ENCODE measurements around the gene BEAN1.

Gene BEAN1

DNA sequence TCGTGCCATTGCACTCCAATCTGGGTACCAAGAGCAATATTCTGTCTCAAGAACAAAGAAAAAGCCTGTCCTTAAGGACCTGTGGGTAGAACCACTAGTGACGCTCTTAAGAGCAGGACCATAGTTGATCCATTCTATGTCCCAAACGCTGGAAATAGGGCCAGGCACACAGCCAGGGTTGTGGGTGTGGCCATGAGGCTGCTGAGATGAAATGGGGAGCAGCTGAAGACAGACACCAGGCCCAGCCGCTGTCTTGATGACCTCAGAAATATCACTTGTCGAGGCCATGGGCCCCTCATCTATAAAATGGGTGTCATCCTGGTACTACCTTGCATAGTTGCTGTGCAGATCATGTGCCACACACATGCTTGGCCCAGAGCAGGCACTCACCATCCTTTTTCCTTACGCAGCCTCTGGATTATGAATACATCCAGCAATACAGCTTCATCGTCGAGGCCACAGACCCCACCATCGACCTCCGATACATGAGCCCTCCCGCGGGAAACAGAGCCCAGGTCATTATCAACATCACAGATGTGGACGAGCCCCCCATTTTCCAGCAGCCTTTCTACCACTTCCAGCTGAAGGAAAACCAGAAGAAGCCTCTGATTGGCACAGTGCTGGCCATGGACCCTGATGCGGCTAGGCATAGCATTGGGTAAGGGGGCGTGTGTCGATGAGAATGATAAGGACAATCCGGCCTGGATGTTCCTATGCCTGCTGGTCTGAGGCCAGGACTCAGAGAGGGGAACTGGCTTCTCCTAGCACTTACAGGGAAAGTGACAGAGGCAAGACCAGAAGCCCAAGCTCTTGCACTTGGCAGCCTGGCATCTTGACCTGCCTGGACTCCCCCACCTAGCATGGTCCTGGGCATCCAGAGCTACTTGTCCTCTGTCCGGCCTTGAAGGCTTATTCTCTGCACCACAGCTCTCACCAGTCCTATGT lies 35.1 kb upstream of the BEAN1 start:
- no peaks in the 10 kb centered on the region for H3K79me1 ChIP-seq (ENCODE audit: low read length)
- H3K4ac ChIP-seq (ENCODE audit: low read depth, low read length), result no peak overlapping the region
- H2BK15ac ChIP-seq (replicated peaks; ENCODE audit: low read depth), result no peak overlapping the region
- no peak for DNase-seq
- no peak overlapping the region for H2BK120ac ChIP-seq (ENCODE audit: low read depth, low read length)
- H3K79me2 ChIP-seq (ENCODE audit: control insufficient read depth, insufficient read depth, low read length), result no peaks in the 10 kb centered on the region
- H3K18ac ChIP-seq (ENCODE audit: low read length), result no peak overlapping the region
- H2AK5ac ChIP-seq (ENCODE audit: low read length), result no peak overlapping the region
- no peak overlapping the region for H3K9ac ChIP-seq (ENCODE audit: low read length)
- H3K56ac ChIP-seq (ENCODE audit: low read length), result no peak overlapping the region
- no peaks in the 10 kb centered on the region for H3K27me3 ChIP-seq (ENCODE audit: insufficient read depth, low read length, poor library complexity)
- no peak overlapping the region for H4K5ac ChIP-seq (ENCODE audit: low read length)
- no peak overlapping the region for H4K8ac ChIP-seq (ENCODE audit: low read depth, low read length)
- H3K23ac ChIP-seq (ENCODE audit: low read length), result no peak overlapping the region
- no peak overlapping the region for H3K4me3 ChIP-seq (ENCODE audit: low read length)
- H3K36me3 ChIP-seq (ENCODE audit: control insufficient read depth, insufficient read depth, low read length), result no peaks in the 10 kb centered on the region
- H2BK5ac ChIP-seq (ENCODE audit: low read length), result no peak overlapping the region
- H3K27ac ChIP-seq (ENCODE audit: low read depth, low read length), result no peak overlapping the region
- no peak overlapping the region for H3K4me2 ChIP-seq (ENCODE audit: low read length)
- H3K4me1 ChIP-seq (ENCODE audit: control insufficient read depth, low read depth, low read length), result no peaks in the 10 kb centered on the region
- WGBS (ENCODE audit: extremely low coverage, insufficient coverage, low lambda C conversion rate), result no CpG with 5 or more reads among the region's 18 CpGs

DNA sequence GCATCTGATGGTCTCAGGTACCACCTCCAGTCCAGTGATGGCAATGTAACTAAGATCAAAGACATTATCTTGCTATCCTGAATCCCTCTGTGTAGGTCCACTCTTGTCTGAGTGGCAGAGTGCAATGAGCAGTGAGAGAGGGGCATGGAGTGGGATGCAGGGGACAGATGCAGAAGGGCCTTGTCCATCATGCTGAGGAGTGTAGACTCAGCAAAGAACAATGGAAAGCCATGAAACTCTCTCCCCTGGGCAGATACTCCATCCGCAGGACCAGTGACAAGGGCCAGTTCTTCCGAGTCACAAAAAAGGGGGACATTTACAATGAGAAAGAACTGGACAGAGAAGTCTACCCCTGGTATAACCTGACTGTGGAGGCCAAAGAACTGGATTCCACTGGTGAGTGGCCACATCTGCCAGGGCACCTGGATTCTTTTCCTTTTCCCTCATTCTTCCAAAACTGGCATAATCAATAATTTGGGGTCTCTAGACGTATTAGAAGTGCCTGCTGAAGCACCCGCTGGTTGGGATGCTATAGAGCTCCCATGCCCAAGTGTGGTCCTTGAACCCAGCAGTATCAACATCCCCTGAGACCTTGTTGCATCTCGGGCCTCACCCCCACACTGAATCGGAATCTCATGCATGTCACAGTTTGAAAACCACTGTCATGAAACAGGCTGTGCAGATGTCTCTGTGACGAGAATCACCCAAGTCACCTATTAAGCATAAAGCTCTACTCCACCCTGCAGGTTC lies 31.1 kb upstream of the BEAN1 start:
- Histone ChIP-seq H3K23ac (ENCODE audit: low read length) (no peak overlapping the region), H3K4me1 (ENCODE audit: control insufficient read depth, low read depth, low read length) (no peaks in the 10 kb centered on the region), H2AK5ac (ENCODE audit: low read length) (no peak overlapping the region), H4K8ac (ENCODE audit: low read depth, low read length) (no peak overlapping the region), H3K4me2 (ENCODE audit: low read length) (no peak overlapping the region), H3K4ac (ENCODE audit: low read depth, low read length) (no peak overlapping the region), H3K27ac (ENCODE audit: low read depth, low read length) (no peak overlapping the region), H4K5ac (ENCODE audit: low read length) (no peak overlapping the region), H3K79me1 (ENCODE audit: low read length) (no peaks in the 10 kb centered on the region), H3K18ac (ENCODE audit: low read length) (no peak overlapping the region), H2BK5ac (ENCODE audit: low read length) (no peak overlapping the region), H2BK15ac (replicated peaks; ENCODE audit: low read depth) (no peak overlapping the region), H3K36me3 (ENCODE audit: control insufficient read depth, insufficient read depth, low read length) (no peaks in the 10 kb centered on the region), H3K4me3 (ENCODE audit: low read length) (no peak overlapping the region), H2BK120ac (ENCODE audit: low read depth, low read length) (no peak overlapping the region), H3K56ac (ENCODE audit: low read length) (no peak overlapping the region), H3K9ac (ENCODE audit: low read length) (no peak overlapping the region), H3K79me2 (ENCODE audit: control insufficient read depth, insufficient read depth, low read length) (no peaks in the 10 kb centered on the region), H3K27me3 (ENCODE audit: insufficient read depth, low read length, poor library complexity) (no peaks in the 10 kb centered on the region)
- WGBS (ENCODE audit: extremely low coverage, insufficient coverage, low lambda C conversion rate), result no CpG with 5 or more reads among the region's 7 CpGs
- no peak for DNase-seq

GRCh38 chr16:66397736-66398433 lies 29.2 kb upstream of the BEAN1 start:
- Histone ChIP-seq H3K36me3 (ENCODE audit: control insufficient read depth, insufficient read depth, low read length) (no peaks in the 10 kb centered on the region), H3K79me2 (ENCODE audit: control insufficient read depth, insufficient read depth, low read length) (no peaks in the 10 kb centered on the region), H3K4me3 (ENCODE audit: low read length) (no peak overlapping the region), H3K4ac (ENCODE audit: low read depth, low read length) (no peak overlapping the region), H3K4me2 (ENCODE audit: low read length) (no peak overlapping the region), H4K5ac (ENCODE audit: low read length) (no peak overlapping the region), H3K27me3 (ENCODE audit: insufficient read depth, low read length, poor library complexity) (no peaks in the 10 kb centered on the region), H3K9ac (ENCODE audit: low read length) (no peak overlapping the region), H2BK120ac (ENCODE audit: low read depth, low read length) (no peak overlapping the region), H2AK5ac (ENCODE audit: low read length) (no peak overlapping the region), H4K8ac (ENCODE audit: low read depth, low read length) (no peak overlapping the region), H3K27ac (ENCODE audit: low read depth, low read length) (no peak overlapping the region), H2BK5ac (ENCODE audit: low read length) (no peak overlapping the region), H3K23ac (ENCODE audit: low read length) (no peak overlapping the region), H2BK15ac (replicated peaks; ENCODE audit: low read depth) (no peak overlapping the region), H3K56ac (ENCODE audit: low read length) (no peak overlapping the region), H3K18ac (ENCODE audit: low read length) (no peak overlapping the region), H3K4me1 (ENCODE audit: control insufficient read depth, low read depth, low read length) (no peaks in the 10 kb centered on the region), H3K79me1 (ENCODE audit: low read length) (no peaks in the 10 kb centered on the region)
- WGBS (ENCODE audit: extremely low coverage, insufficient coverage, low lambda C conversion rate), result no CpG with 5 or more reads among the region's 5 CpGs
- no peak for DNase-seq

- Histone ChIP-seq H3K36me3 (ENCODE audit: control insufficient read depth, insufficient read depth, low read length) (no peaks in the 10 kb centered on the region), H3K56ac (ENCODE audit: low read length) (no peak overlapping the region), H3K18ac (ENCODE audit: low read length) (no peak overlapping the region), H4K8ac (ENCODE audit: low read depth, low read length) (no peak overlapping the region), H2BK120ac (ENCODE audit: low read depth, low read length) (no peak overlapping the region), H3K4me2 (ENCODE audit: low read length) (no peak overlapping the region), H2BK5ac (ENCODE audit: low read length) (no peak overlapping the region), H3K9ac (ENCODE audit: low read length) (no peak overlapping the region), H4K5ac (ENCODE audit: low read length) (no peak overlapping the region), H3K4me1 (ENCODE audit: control insufficient read depth, low read depth, low read length) (no peaks in the 10 kb centered on the region), H3K27me3 (ENCODE audit: insufficient read depth, low read length, poor library complexity) (no peaks in the 10 kb centered on the region), H3K27ac (ENCODE audit: low read depth, low read length) (no peak overlapping the region), H3K4me3 (ENCODE audit: low read length) (no peak overlapping the region), H2BK15ac (replicated peaks; ENCODE audit: low read depth) (no peak overlapping the region), H3K79me1 (ENCODE audit: low read length) (no peaks in the 10 kb centered on the region), H2AK5ac (ENCODE audit: low read length) (no peak overlapping the region), H3K79me2 (ENCODE audit: control insufficient read depth, insufficient read depth, low read length) (no peaks in the 10 kb centered on the region), H3K4ac (ENCODE audit: low read depth, low read length) (no peak overlapping the region), H3K23ac (ENCODE audit: low read length) (no peak overlapping the region)
- DNase-seq, result no peak
- WGBS (ENCODE audit: extremely low coverage, insufficient coverage, low lambda C conversion rate), result no CpG with 5 or more reads among the region's 3 CpGs
Observed at GRCh38 chr16:66399031-66399430, 28.1 kb upstream of the BEAN1 start.

DNA sequence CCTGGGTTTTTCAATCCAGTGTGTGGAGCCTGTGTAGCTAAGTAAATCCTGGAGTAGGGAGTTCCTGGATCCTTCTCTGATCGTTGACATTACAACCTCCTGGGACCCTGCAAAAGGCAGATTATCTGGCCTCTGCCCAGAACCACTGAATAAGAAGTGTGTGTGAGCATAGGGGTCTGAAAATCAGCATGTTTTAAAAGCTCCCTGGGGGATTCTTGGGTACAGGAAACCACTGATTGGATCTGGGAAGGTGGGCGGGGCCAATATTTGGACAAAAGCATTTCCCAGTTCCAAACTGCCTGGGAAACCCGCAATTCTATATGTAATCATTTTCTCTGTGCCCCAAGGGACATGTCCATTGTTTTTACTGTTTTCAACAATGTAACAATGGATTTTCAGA lies 27.2 kb upstream of the BEAN1 start:
- Histone ChIP-seq H3K27ac (ENCODE audit: low read depth, low read length) (no peak overlapping the region), H3K4ac (ENCODE audit: low read depth, low read length) (no peak overlapping the region), H2BK5ac (ENCODE audit: low read length) (no peak overlapping the region), H2BK120ac (ENCODE audit: low read depth, low read length) (no peak overlapping the region), H3K23ac (ENCODE audit: low read length) (no peak overlapping the region), H3K27me3 (ENCODE audit: insufficient read depth, low read length, poor library complexity) (no peaks in the 10 kb centered on the region), H4K5ac (ENCODE audit: low read length) (no peak overlapping the region), H4K8ac (ENCODE audit: low read depth, low read length) (no peak overlapping the region), H3K79me1 (ENCODE audit: low read length) (no peaks in the 10 kb centered on the region), H3K18ac (ENCODE audit: low read length) (no peak overlapping the region), H3K36me3 (ENCODE audit: control insufficient read depth, insufficient read depth, low read length) (no peaks in the 10 kb centered on the region), H3K4me2 (ENCODE audit: low read length) (no peak overlapping the region), H3K56ac (ENCODE audit: low read length) (no peak overlapping the region), H3K4me3 (ENCODE audit: low read length) (no peak overlapping the region), H2AK5ac (ENCODE audit: low read length) (no peak overlapping the region), H2BK15ac (replicated peaks; ENCODE audit: low read depth) (no peak overlapping the region), H3K79me2 (ENCODE audit: control insufficient read depth, insufficient read depth, low read length) (no peaks in the 10 kb centered on the region), H3K4me1 (ENCODE audit: control insufficient read depth, low read depth, low read length) (no peaks in the 10 kb centered on the region), H3K9ac (ENCODE audit: low read length) (no peak overlapping the region)
- WGBS (ENCODE audit: extremely low coverage, insufficient coverage, low lambda C conversion rate), result no CpG with 5 or more reads among the region's 3 CpGs
- no peak for DNase-seq

All from mesendoderm (in vitro differentiated cells).